ENCODE measurements around the gene ZNF791. TPM values are rescaled to one million over a fixed set of nuclear protein-coding genes. Genes with fewer than 3 reads are reported as not detected.

The ZNF791 gene
- total and polyA plus RNA-seq, 2 of the 13 experiments (the other 11 are each of a cell fraction or from before 2014, with no cell fraction given) = 12.8 to 17.4 TPM

- peak; percentile 15; the same call in 1 of the 2 replicates for TF ChIP-seq NR2F6 (IDR thresholded peaks at IDR 0.05)
- TF ChIP-seq NR2F6 (CRISPR knock-in tag; IDR thresholded peaks at IDR 0.05) = 0 out of 2 replicates have a peak, but pooled peaks have one; percentile 11
- TF ChIP-seq DNMT3B (CRISPR knock-in tag; conservative IDR thresholded peaks at IDR 0.05) = peak; percentile 84; the same call in 1 of the 2 replicates
- TF ChIP-seq THAP7 (CRISPR knock-in tag; IDR thresholded peaks at IDR 0.05) = no peak
- TF ChIP-seq ZNF768 (CRISPR knock-in tag; IDR thresholded peaks at IDR 0.05) = peak; percentile 67; the same call in 1 of the 2 replicates
- no peak for TF ChIP-seq GATA4 (IDR thresholded peaks at IDR 0.05; ENCODE audit: borderline replicate concordance, low read depth)
- TF ChIP-seq HNF1B (CRISPR knock-in tag; IDR thresholded peaks at IDR 0.05) = peak; percentile 61
- TF ChIP-seq YY1 (IDR thresholded peaks at IDR 0.05; ENCODE audit: insufficient read depth, insufficient replicate concordance, low read depth, low read length) = peak; percentile 96
- peak; percentile 91 for TF ChIP-seq CEBPG (CRISPR knock-in tag; IDR thresholded peaks at IDR 0.05)
- 0 out of 2 replicates have a peak, but pooled peaks have one; percentile 16 for TF ChIP-seq TARDBP (CRISPR knock-in tag; IDR thresholded peaks at IDR 0.05)
- TF ChIP-seq HNF1A (IDR thresholded peaks at IDR 0.05; ENCODE audit: low read depth) = no peak
- TF ChIP-seq HNF1A (CRISPR knock-in tag; IDR thresholded peaks at IDR 0.05; ENCODE audit: borderline replicate concordance) = no peak; the same call in 1 of the 2 replicates
- peak; percentile 42 for TF ChIP-seq POGZ (CRISPR knock-in tag; IDR thresholded peaks at IDR 0.05)
- TF ChIP-seq ETS1 (CRISPR knock-in tag; IDR thresholded peaks at IDR 0.05) = no peak
- 0 out of 4 replicates have a peak, but pooled peaks of 1 of the 2 experiments have one; percentile 11 for TF ChIP-seq KLF16 (CRISPR knock-in tag; IDR thresholded peaks at IDR 0.05)
- TF ChIP-seq ZNF280B (CRISPR knock-in tag; IDR thresholded peaks at IDR 0.05; ENCODE audit: borderline replicate concordance) = peak; percentile 71; the same call in 1 of the 2 replicates
- no peak for TF ChIP-seq ZNF589 (CRISPR knock-in tag; conservative IDR thresholded peaks at IDR 0.05)
- TF ChIP-seq SYNCRIP (IDR thresholded peaks at IDR 0.05; ENCODE audit: insufficient read depth, low read depth, low read length) = no peak
- TF ChIP-seq NFKBIZ (CRISPR knock-in tag; IDR thresholded peaks at IDR 0.05) = 0 out of 2 replicates have a peak, but pooled peaks have one; percentile 45
- TF ChIP-seq JUN (CRISPR knock-in tag; IDR thresholded peaks at IDR 0.05) = peak; percentile 57
Measured at GRCh38 chr19:12681074-12681987, 70.6 kb downstream of the ZNF791 start, which contains the start of gene DHPS (continued).
